ENCODE data around the gene MYORG. TPM values are rescaled to one million over a fixed set of nuclear protein-coding genes. Genes with fewer than 3 reads are reported as not detected.
"Not testable (repeated sequence)": the region's sequence is repeated elsewhere in the genome, so short reads cannot be mapped to it uniquely, and the experiment has no call there.

Gene MYORG
- total RNA-seq, 2 donors from 2014 or later: 3.4 to 9.0 TPM

DNA sequence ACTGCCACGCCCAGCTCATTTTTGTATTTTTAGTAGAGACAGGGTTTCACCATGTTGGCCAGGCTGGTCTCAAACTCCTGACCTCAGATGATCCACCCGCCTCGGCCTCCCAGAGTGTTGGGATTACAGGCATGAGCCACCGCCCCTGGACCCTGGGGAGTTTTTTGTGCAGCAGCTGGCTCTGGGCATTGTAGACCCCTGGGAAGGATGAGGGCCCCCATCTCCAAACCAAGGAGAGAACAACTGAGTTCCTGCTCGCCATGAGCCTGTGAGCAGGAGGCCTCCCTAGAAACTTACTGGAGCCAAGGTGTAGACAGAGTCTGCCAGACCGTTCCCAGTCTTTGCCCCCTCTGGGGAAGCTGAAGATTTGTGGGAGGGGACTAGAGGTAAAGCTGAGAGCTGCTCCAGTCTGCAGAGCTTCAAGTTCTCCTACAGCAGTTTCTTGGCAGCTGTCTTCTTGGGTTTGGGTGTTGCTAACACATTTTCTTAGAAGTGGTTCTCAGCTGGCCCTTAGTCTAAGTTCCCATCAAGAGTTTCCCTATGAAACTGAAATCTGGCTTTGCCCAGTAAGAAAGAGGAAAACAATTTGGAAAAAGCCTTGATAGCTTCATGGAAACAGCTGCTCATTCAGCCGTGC, 34.9 kb downstream of the MYORG start:
- Histone ChIP-seq H3K36me3 (peaks cover 0 to 3% of the 10 kb centered on the region in 2 donors), H3K9me3 (no peaks in the 10 kb centered on the region), H3K27ac (no peak overlapping the region), H3K4me3 (no peak overlapping the region), H3K27me3 (replicated peaks; ENCODE audit: insufficient read depth) (no peaks in the 10 kb centered on the region), H3K4me1 (replicated peaks) (no peaks in the 10 kb centered on the region)
- intact Hi-C loops (cut with DNase I): no loop called here
- WGBS: 89% methylated on average over 6 of the region's 7 CpGs
- DNase-seq (ENCODE audit: low spot score): no peak
- TF ChIP-seq, protein P1, sequence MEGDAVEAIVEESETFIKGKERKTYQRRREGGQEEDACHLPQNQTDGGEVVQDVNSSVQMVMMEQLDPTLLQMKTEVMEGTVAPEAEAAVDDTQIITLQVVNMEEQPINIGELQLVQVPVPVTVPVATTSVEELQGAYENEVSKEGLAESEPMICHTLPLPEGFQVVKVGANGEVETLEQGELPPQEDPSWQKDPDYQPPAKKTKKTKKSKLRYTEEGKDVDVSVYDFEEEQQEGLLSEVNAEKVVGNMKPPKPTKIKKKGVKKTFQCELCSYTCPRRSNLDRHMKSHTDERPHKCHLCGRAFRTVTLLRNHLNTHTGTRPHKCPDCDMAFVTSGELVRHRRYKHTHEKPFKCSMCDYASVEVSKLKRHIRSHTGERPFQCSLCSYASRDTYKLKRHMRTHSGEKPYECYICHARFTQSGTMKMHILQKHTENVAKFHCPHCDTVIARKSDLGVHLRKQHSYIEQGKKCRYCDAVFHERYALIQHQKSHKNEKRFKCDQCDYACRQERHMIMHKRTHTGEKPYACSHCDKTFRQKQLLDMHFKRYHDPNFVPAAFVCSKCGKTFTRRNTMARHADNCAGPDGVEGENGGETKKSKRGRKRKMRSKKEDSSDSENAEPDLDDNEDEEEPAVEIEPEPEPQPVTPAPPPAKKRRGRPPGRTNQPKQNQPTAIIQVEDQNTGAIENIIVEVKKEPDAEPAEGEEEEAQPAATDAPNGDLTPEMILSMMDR (IDR thresholded peaks at IDR 0.05): no peak
- no peak for TF ChIP-seq POLR2AphosphoS5 (IDR thresholded peaks at IDR 0.05)
- no peak for TF ChIP-seq POLR2A (IDR thresholded peaks at IDR 0.05)

DNA sequence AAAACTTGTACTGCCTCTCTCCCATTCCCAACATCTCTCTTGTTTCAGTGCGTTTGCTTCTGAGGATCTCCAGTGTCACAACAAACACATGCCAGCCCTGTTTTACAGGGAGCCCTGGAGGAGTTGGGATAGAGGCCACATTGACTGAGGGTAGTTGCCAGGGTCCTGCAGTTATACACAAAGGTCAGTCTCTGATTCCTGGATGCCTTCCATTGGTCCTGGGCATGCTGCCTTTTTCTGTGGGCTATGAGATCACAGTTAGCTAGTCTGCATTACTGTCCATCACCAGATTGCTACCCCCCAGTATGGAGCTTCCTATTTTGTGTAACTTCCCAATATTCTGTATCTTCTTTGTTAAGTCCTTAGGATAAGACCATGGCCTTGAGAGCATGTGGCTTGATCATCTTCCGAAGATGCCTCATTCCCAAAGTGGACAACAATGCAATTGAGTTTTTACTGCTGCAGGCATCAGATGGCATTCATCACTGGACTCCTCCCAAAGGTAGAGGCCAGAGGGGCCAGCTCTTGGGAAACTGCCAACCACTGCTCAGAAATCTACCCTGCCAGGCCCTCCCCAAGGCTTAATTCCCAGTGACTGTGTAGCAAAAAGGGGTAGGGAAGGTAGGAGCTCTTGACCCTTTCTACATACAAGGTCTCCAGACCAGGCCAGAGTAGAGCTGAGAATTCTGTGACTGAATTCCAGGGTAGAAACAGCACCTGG, 37.9 kb downstream of the MYORG start:
- WGBS: 74% methylated on average over 2 of the region's 2 CpGs
- Histone ChIP-seq H3K27me3 (replicated peaks; ENCODE audit: insufficient read depth) (no peaks in the 10 kb centered on the region), H3K27ac (no peak overlapping the region), H3K4me1 (replicated peaks) (no peaks in the 10 kb centered on the region), H3K4me3 (no peak overlapping the region), H3K9me3 (no peaks in the 10 kb centered on the region), H3K36me3 (peaks cover 0 to 3% of the 10 kb centered on the region in 2 donors)
- DNase-seq (ENCODE audit: low spot score): no peak
- intact Hi-C loops (cut with DNase I): loop anchor here (10.0 kb wide), 1 partner anchor 156 kb away; no protein-coding TSS in a partner anchor
- TF ChIP-seq, protein P1 (IDR thresholded peaks at IDR 0.05): no peak
- TF ChIP-seq POLR2A (IDR thresholded peaks at IDR 0.05): no peak
- TF ChIP-seq POLR2AphosphoS5 (IDR thresholded peaks at IDR 0.05): no peak

DNA sequence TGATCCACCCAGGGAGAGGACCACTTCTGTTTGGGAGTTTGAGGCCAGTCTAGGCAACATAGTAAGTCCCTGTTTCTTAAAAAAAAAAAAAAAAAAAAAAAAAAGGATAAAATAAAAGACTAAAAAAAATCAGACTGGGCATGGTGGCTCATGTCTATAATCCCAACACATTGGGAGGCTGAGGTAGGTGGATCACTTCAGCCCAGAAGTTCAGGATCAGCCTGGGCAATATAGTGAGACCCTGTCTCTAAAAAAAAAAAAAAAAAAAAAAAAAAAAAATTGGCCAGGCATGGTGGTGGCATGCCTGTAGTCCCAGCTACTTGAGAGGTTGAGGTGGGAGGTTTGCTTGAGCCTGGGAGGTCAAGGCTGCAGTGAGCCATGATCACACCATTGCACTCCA, 38.6 kb downstream of the MYORG start:
- H3K36me3 ChIP-seq; H3K27ac ChIP-seq; DNase-seq (ENCODE audit: low spot score); H3K4me3 ChIP-seq; H3K4me1 ChIP-seq (replicated peaks); H3K27me3 ChIP-seq (replicated peaks; ENCODE audit: insufficient read depth); H3K9me3 ChIP-seq: not testable (repeated sequence)
- intact Hi-C loops (cut with DNase I): loop anchor here (10.0 kb wide), 1 partner anchor 157 kb away; no protein-coding TSS in a partner anchor

DNA sequence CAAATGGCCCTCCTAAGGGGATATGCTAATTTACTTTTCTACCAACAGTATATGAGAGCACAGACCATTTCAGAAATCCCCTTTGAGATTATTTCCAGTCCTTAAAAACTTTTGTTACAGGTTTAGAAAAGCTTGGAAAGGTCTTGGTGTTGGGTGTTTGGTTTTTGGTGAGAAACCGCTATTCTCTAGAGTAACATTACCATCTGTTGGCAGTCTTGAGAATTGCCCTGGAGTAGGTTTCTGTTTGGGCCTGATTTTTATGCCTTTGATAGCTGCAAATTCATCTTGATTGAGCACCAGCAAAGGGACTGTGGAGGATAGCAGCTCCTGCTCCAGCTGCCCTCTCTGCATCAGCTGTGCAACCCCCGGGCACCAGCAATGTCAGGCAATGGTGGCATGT, 39.3 kb downstream of the MYORG start:
- intact Hi-C loops (cut with DNase I): loop anchor here (10.0 kb wide), 1 partner anchor 157 kb away; no protein-coding TSS in a partner anchor
- no peaks in the 10 kb centered on the region for H3K27me3 ChIP-seq (replicated peaks; ENCODE audit: insufficient read depth)
- H3K36me3 ChIP-seq: no peaks in the 10 kb centered on the region
- no peak for TF ChIP-seq POLR2A (IDR thresholded peaks at IDR 0.05)
- TF ChIP-seq POLR2AphosphoS5 (IDR thresholded peaks at IDR 0.05): no peak
- TF ChIP-seq, protein P1 (IDR thresholded peaks at IDR 0.05): no peak
- no peaks in the 10 kb centered on the region for H3K9me3 ChIP-seq
- no peaks in the 10 kb centered on the region for H3K4me1 ChIP-seq (replicated peaks)
- no peak overlapping the region for H3K4me3 ChIP-seq
- H3K27ac ChIP-seq: no peak overlapping the region
- DNase-seq (ENCODE audit: low spot score): no peak
- 98% methylated on average over 2 of the region's 2 CpGs for WGBS

DNA sequence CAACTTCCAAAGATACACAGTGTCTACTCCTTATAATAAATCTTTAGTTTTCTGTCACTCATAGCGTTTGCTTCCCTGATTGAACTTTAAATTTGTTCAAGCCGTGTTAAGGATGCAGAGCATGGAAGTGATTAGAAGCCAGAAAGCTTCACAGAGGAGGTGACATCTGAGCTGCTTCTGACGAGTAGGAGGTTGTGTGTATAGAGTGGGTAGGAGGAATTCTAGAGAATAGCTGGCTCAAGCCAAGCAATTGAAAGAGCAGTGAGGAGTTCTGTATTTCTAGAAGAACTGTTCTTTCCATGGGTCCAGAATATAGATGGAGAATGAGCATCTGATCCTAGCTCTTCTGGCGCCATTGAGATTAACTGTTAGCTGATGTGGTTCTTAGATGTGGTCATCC, 41.3 kb downstream of the MYORG start:
- Histone ChIP-seq H3K4me3 (no peak overlapping the region), H3K4me1 (replicated peaks) (no peaks in the 10 kb centered on the region), H3K9me3 (no peaks in the 10 kb centered on the region), H3K36me3 (no peaks in the 10 kb centered on the region), H3K27ac (no peak overlapping the region), H3K27me3 (replicated peaks; ENCODE audit: insufficient read depth) (no peaks in the 10 kb centered on the region)
- WGBS: 79% methylated on average over 4 of the region's 4 CpGs
- TF ChIP-seq, protein P1 (IDR thresholded peaks at IDR 0.05): no peak
- TF ChIP-seq POLR2AphosphoS5 (IDR thresholded peaks at IDR 0.05) (no peak), POLR2A (IDR thresholded peaks at IDR 0.05) (no peak)
- no peak for DNase-seq (ENCODE audit: low spot score)
- intact Hi-C loops (cut with DNase I): loop anchor here (10.0 kb wide), 1 partner anchor 159 kb away; no protein-coding TSS in a partner anchor

All from prostate gland (tissue), 2 donors.